ENCODE measurements around the gene LZIC. TPM values are rescaled to one million over a fixed set of nuclear protein-coding genes. Genes with fewer than 3 reads are reported as not detected.

LZIC gene
- total RNA-seq, 1 donor from 2014 or later: 23.3 TPM

- intact Hi-C loops (cut with DNase I): no loop called here
- no peak for TF ChIP-seq CTCF (IDR thresholded peaks at IDR 0.05)
- H3K27ac ChIP-seq: peak overlapping the region; percentile 88
- no peaks in the 10 kb centered on the region for H3K36me3 ChIP-seq
- peak; percentile 92 for DNase-seq
- peak overlapping the region; percentile 51 for H3K4me3 ChIP-seq
- H3K4me1 ChIP-seq: peaks cover 34% of the 10 kb centered on the region
- H3K9me3 ChIP-seq: no peaks in the 10 kb centered on the region
- peak; percentile 93 to 95 for ATAC-seq
- no peaks in the 10 kb centered on the region for H3K27me3 ChIP-seq (ENCODE audit: low read depth)
These were observed 42.8 kb downstream of the LZIC start for GRCh38 chr1:9900142-9901043.

- intact Hi-C loops (cut with DNase I): no loop called here
- no peaks in the 10 kb centered on the region for H3K9me3 ChIP-seq
- peaks cover 54% of the 10 kb centered on the region for H3K4me1 ChIP-seq
- TF ChIP-seq CTCF (IDR thresholded peaks at IDR 0.05): no peak
- peak overlapping the region; percentile 72 for H3K27ac ChIP-seq
- ATAC-seq: no peak
- DNase-seq: no peak
- no peaks in the 10 kb centered on the region for H3K27me3 ChIP-seq (ENCODE audit: low read depth)
- H3K4me3 ChIP-seq: no peak overlapping the region
- no peaks in the 10 kb centered on the region for H3K36me3 ChIP-seq
These were observed 49.1 kb downstream of the LZIC start for GRCh38 chr1:9894115-9894514.

- no peaks in the 10 kb centered on the region for H3K9me3 ChIP-seq
- no peak for TF ChIP-seq CTCF (IDR thresholded peaks at IDR 0.05)
- H3K36me3 ChIP-seq: peaks cover 4% of the 10 kb centered on the region
- no peak for DNase-seq
- ATAC-seq: peak; percentile 67 to 76
- H3K27me3 ChIP-seq (ENCODE audit: low read depth): no peaks in the 10 kb centered on the region
- H3K4me3 ChIP-seq: no peak overlapping the region
- intact Hi-C loops (cut with DNase I): no loop called here
- H3K27ac ChIP-seq: peak overlapping the region; percentile 72
- H3K4me1 ChIP-seq: peaks cover 54% of the 10 kb centered on the region
These were observed 50.3 kb downstream of the LZIC start for GRCh38 chr1:9892563-9893528.

- intact Hi-C loops (cut with DNase I): no loop called here
- TF ChIP-seq CTCF (IDR thresholded peaks at IDR 0.05): no peak
- Histone ChIP-seq H3K36me3 (peaks cover 4% of the 10 kb centered on the region), H3K4me1 (peaks cover 54% of the 10 kb centered on the region), H3K9me3 (no peaks in the 10 kb centered on the region), H3K27me3 (ENCODE audit: low read depth) (no peaks in the 10 kb centered on the region), H3K4me3 (no peak overlapping the region), H3K27ac (no peak overlapping the region)
- ATAC-seq (no peak), DNase-seq (no peak)
These were observed 52.0 kb downstream of the LZIC start for GRCh38 chr1:9891207-9891606.

GRCh38 chr1:9890224-9890731, 52.9 kb downstream of the LZIC start:
- DNase-seq (no peak), ATAC-seq (no peak)
- peak overlapping the region; percentile 49 for H3K27ac ChIP-seq
- no peak overlapping the region for H3K4me3 ChIP-seq
- peaks cover 4% of the 10 kb centered on the region for H3K36me3 ChIP-seq
- TF ChIP-seq CTCF (IDR thresholded peaks at IDR 0.05): no peak
- peaks cover 54% of the 10 kb centered on the region for H3K4me1 ChIP-seq
- intact Hi-C loops (cut with DNase I): no loop called here
- no peaks in the 10 kb centered on the region for H3K9me3 ChIP-seq
- H3K27me3 ChIP-seq (ENCODE audit: low read depth): no peaks in the 10 kb centered on the region

Data from lower lobe of right lung (tissue), 2 donors.